Liver (tissue), 9 donors: ENCODE results near the gene ABCC5. TPM values are rescaled to one million over a fixed set of nuclear protein-coding genes. Genes with fewer than 3 reads are reported as not detected.
A peak's percentile ranks its signal among the peaks of the same experiment; 100 is the strongest.

ENCODE experiments used
- DNase-seq: peaks from one replicate; pipeline ENCODE4 v3.0.0-alpha.2; 2017; ENCODE audit warnings: low spot score
- H3K27ac ChIP-seq, 2 donors: one replicate each; pipeline ENCODE4 v1.7.0; 2013; ENCODE audit warnings: inconsistent platforms in 2 of 2, low read length in 2 of 2, control low read depth in 1 of 2, low read depth in 1 of 2, mild to moderate bottlenecking in 1 of 2
- H3K27me3 ChIP-seq, 4 donors: one replicate each; pipeline versions ENCODE4 v1.6.1 to v1.7.0; 2013; ENCODE audit warnings: low read length in 3 of 4, inconsistent platforms in 1 of 4, mild to moderate bottlenecking in 1 of 4, moderate library complexity in 1 of 4; ENCODE audit not compliant: control insufficient read depth in 4 of 4, insufficient read depth in 4 of 4
- H3K36me3 ChIP-seq, 4 donors: one replicate each; pipeline versions ENCODE4 v1.6.1 to v1.7.0; 2013; ENCODE audit warnings: low read length in 3 of 4, mild to moderate bottlenecking in 3 of 4, low read depth in 1 of 4, moderate library complexity in 1 of 4; ENCODE audit not compliant: control insufficient read depth in 4 of 4, insufficient read depth in 3 of 4
- H3K4me1 ChIP-seq, 4 donors: one replicate each; pipeline versions ENCODE4 v1.6.1 to v1.7.0; 2013; ENCODE audit warnings: low read length in 3 of 4, mild to moderate bottlenecking in 3 of 4, moderate library complexity in 1 of 4; ENCODE audit not compliant: control insufficient read depth in 4 of 4, insufficient read depth in 4 of 4
- H3K4me3 ChIP-seq, 3 donors: one replicate each; pipeline versions ENCODE4 v1.6.1 to v1.7.0; 2013; ENCODE audit warnings: low read length in 3 of 3, control low read depth in 1 of 3, low read depth in 1 of 3, mild to moderate bottlenecking in 1 of 3
- H3K9ac ChIP-seq, 2 donors: one replicate each; pipeline ENCODE4 v1.7.0; 2013; ENCODE audit warnings: low read length in 2 of 2, mild to moderate bottlenecking in 2 of 2, moderate library complexity in 2 of 2, control low read depth in 1 of 2, low read depth in 1 of 2
- H3K9me3 ChIP-seq, 4 donors: one replicate each; pipeline versions ENCODE4 v1.6.1 to v1.7.0; 2013; ENCODE audit warnings: low read length in 3 of 4; ENCODE audit not compliant: control insufficient read depth in 4 of 4
- EGR1 ChIP-seq, 2 donors: IDR thresholded peaks; 2 replicates each; pipeline ENCODE4 v1.6.1; 2016 to 2018; ENCODE audit warnings: antibody characterized with exemption in 2 of 2, low read depth in 2 of 2
- FOXA1 ChIP-seq: IDR thresholded peaks from 2 replicates; pipeline ENCODE4 v1.6.1; 2016; ENCODE audit warnings: antibody characterized with exemption
- FOXA2 ChIP-seq: IDR thresholded peaks from 2 replicates; pipeline ENCODE4 v1.6.1; 2016; ENCODE audit warnings: antibody characterized with exemption
- GABPA ChIP-seq, 2 donors: IDR thresholded peaks in 1 of 2; conservative IDR thresholded peaks in 1 of 2; 2 replicates each; pipeline ENCODE4 v1.6.1; 2016; ENCODE audit warnings: antibody characterized with exemption in 2 of 2, mild to moderate bottlenecking in 1 of 2, moderate library complexity in 1 of 2
- HNF4A ChIP-seq, 2 donors: conservative IDR thresholded peaks; 2 replicates each; pipeline ENCODE4 v1.6.1; 2016; ENCODE audit warnings: antibody characterized with exemption in 2 of 2, mild to moderate bottlenecking in 2 of 2
- MAX ChIP-seq: IDR thresholded peaks from 2 replicates; pipeline ENCODE4 v1.6.1; 2016; ENCODE audit warnings: antibody characterized with exemption
- REST ChIP-seq: IDR thresholded peaks from 2 replicates; pipeline ENCODE4 v1.6.1; 2016; ENCODE audit warnings: antibody characterized with exemption, mild to moderate bottlenecking
- RXRA ChIP-seq, 2 donors: IDR thresholded peaks; 2 replicates each; pipeline ENCODE4 v1.6.1; 2017 to 2018; ENCODE audit warnings: antibody characterized with exemption in 2 of 2, mild to moderate bottlenecking in 1 of 2
- SP1 ChIP-seq: IDR thresholded peaks from 2 replicates; pipeline ENCODE4 v1.6.1; 2018; ENCODE audit warnings: antibody characterized with exemption, mild to moderate bottlenecking
- TAF1 ChIP-seq: conservative IDR thresholded peaks from 2 replicates; pipeline ENCODE4 v1.6.1; 2016; ENCODE audit warnings: antibody characterized with exemption, mild to moderate bottlenecking
- YY1 ChIP-seq: IDR thresholded peaks from 2 replicates; pipeline ENCODE4 v1.6.1; 2016; ENCODE audit warnings: antibody characterized with exemption, mild to moderate bottlenecking
- ZBTB33 ChIP-seq: IDR thresholded peaks from 2 replicates; pipeline ENCODE4 v1.6.1; 2016; ENCODE audit warnings: antibody characterized with exemption
- WGBS: extraction: QIAGEN DNeasy Blood & Tissue Kit; methylation state at CpG from one replicate; pipeline ENCODE4 v1.1.7; 2013; 5-methylcytosine and 5-hydroxymethylcytosine counted together
- polyA plus RNA-seq, 2 donors: library from polyadenylated mRNA; stranded (reverse) in 1 of 2; unstranded in 1 of 2; fragments of 200-250 nt in 1 of 2; fragments of >200 nt in 1 of 2; fragmentation: Nextera tagmentation in 1 of 2; extraction: Ambion mirVana in 1 of 2; gene quantifications; one replicate each; pipeline versions ENCODE4 v1.2.1 to v1.2.3, GENCODE V29; 2013 to 2015
- total RNA-seq, 2 donors: library from RNA; depleted of rRNA; stranded (reverse); fragments of >200 nt; gene quantifications; one replicate each; pipeline ENCODE4 v1.2.3, GENCODE V29; 2014
- donor health status: healthy.
- donor health status: healthy.
- donor health status: healthy.
- donor health status: healthy.
- donor health status: healthy.

The ABCC5 gene
- total and polyA plus RNA-seq, 4 donors, result 2.8 to 35.7 (median 8.1) TPM

- Histone ChIP-seq H3K4me3 (no peak overlapping the region), H3K4me1 (peaks cover 6 to 31% (median 28%) of the 10 kb centered on the region in 4 donors), H3K9me3 (no peaks in the 10 kb centered on the region), H3K36me3 (peaks cover 0 to 8% (median 3%) of the 10 kb centered on the region in 4 donors), H3K9ac (no peak overlapping the region), H3K27ac (no peak overlapping the region), H3K27me3 (no peaks in the 10 kb centered on the region)
- TF ChIP-seq TAF1, result no peak
- TF ChIP-seq RXRA (IDR thresholded peaks at IDR 0.05), result peak; percentile 76 to 81
- TF ChIP-seq REST, result no peak
- TF ChIP-seq GABPA (IDR thresholded peaks at IDR 0.05 in 1 of 2, conservative IDR thresholded peaks at IDR 0.05 in 1 of 2), result no peak
- TF ChIP-seq FOXA2, result no peak
- WGBS, result 65% methylated on average over 11 of the region's 11 CpGs
- DNase-seq, result no peak
These were observed 32.6 kb downstream of the ABCC5 start for GRCh38 chr3:183984749-183985729.

- Histone ChIP-seq H3K4me3 (no peak overlapping the region), H3K36me3 (peaks cover 0 to 8% (median 3%) of the 10 kb centered on the region in 4 donors), H3K27me3 (no peaks in the 10 kb centered on the region), H3K27ac (no peak overlapping the region), H3K9me3 (no peaks in the 10 kb centered on the region), H3K4me1 (peaks cover 6 to 31% (median 28%) of the 10 kb centered on the region in 4 donors), H3K9ac (no peak overlapping the region)
- 97% methylated on average over 4 of the region's 4 CpGs for WGBS
- no peak for DNase-seq
- TF ChIP-seq ZBTB33 (no peak), FOXA1 (no peak), TAF1 (no peak), SP1 (no peak), EGR1 (IDR thresholded peaks at IDR 0.05; ENCODE audit: low read depth in 2 of 2) (no peak), MAX (no peak), YY1 (no peak), HNF4A (conservative IDR thresholded peaks at IDR 0.05) (no peak), FOXA2 (no peak)
These were observed 33.5 kb downstream of the ABCC5 start for GRCh38 chr3:183984127-183984740.
